Fibroblast of mammary gland (primary cell): ENCODE data around the gene CDH23.

Experiments
- DNase-seq: peaks from one replicate; pipeline ENCODE4 v3.0.0-alpha.2; 2010; ENCODE audit warnings: low read depth
- H3K4me3 ChIP-seq: 2 replicates; pipeline ENCODE4 v1.5.1; 2011; ENCODE audit warnings: low read depth, mild to moderate bottlenecking, low read length, moderate library complexity; ENCODE audit not compliant: control insufficient read depth
- TF ChIP-seq, protein P1 (sequence below): conservative IDR thresholded peaks from 2 replicates; pipeline ENCODE4 v1.5.1; 2011; ENCODE audit warnings: low read depth, low read length, inconsistent platforms; ENCODE audit not compliant: control insufficient read depth, insufficient read depth

CDH23 gene

DNA sequence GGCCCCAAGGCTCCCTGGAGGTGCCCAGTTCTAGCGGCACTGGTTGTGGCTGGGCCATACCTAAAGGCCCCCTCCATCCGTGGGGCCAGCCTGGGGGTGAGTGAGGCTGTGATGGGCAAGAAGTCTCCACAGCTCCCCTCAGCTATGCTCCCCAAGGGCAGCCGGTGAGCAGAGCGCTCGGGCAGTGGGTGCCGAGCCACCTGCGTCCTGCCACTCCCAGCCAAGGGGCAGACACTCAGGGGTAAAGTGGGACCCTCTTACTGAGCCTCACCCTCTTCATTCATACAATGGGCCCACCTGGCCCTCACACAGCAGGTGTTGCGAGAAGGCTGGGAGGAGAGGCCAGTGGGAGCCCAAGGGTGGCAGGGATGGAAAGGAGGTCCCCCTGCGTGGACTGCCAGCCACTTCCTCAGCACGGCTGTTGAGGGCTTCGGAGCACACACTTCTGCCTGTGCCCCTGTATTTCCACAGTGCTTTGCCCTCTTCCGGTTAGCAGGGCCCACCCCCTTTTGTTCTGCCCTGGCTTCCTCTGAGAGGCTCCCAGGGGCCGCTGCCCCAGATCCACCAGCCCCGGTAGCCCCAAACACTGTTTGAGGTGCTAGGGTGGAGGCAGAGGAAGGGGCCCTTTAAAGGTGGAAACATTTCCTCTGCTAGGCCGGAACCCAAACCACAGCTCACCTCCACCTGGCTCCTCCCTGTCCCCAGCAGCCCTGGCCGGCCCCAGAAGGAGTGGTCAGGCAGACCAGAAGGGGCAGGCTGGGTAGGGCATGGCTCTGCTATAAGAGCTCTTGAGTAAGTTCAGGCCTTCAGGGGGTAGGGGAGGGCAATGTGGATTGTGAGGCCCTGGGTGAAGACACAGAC is 339.2 kb downstream of the CDH23 start:
- TF ChIP-seq, protein P1, sequence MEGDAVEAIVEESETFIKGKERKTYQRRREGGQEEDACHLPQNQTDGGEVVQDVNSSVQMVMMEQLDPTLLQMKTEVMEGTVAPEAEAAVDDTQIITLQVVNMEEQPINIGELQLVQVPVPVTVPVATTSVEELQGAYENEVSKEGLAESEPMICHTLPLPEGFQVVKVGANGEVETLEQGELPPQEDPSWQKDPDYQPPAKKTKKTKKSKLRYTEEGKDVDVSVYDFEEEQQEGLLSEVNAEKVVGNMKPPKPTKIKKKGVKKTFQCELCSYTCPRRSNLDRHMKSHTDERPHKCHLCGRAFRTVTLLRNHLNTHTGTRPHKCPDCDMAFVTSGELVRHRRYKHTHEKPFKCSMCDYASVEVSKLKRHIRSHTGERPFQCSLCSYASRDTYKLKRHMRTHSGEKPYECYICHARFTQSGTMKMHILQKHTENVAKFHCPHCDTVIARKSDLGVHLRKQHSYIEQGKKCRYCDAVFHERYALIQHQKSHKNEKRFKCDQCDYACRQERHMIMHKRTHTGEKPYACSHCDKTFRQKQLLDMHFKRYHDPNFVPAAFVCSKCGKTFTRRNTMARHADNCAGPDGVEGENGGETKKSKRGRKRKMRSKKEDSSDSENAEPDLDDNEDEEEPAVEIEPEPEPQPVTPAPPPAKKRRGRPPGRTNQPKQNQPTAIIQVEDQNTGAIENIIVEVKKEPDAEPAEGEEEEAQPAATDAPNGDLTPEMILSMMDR, result no peak
- no peak for DNase-seq
- H3K4me3 ChIP-seq, result no peak overlapping the region

DNA sequence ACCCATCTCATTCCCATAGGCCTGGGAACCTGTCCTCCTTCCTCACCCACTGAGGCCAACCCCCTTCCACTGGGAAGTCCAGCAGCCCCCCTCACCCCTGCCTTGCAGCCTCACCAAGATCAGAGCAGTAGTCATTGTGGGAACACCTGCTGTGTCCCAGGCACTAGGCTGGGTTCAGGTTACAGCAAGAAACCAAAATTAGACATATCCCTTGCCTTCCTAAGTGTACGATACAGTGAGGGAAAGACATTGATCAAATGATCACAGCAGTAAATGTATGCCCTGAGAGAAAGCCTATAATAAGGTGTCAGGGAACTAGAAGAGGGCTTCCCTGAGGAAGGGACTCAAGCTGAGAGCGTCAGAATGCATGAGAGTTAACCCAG is 339.8 kb downstream of the CDH23 start:
- DNase-seq, result no peak
- TF ChIP-seq, protein P1, result no peak
- no peak overlapping the region for H3K4me3 ChIP-seq

DNA sequence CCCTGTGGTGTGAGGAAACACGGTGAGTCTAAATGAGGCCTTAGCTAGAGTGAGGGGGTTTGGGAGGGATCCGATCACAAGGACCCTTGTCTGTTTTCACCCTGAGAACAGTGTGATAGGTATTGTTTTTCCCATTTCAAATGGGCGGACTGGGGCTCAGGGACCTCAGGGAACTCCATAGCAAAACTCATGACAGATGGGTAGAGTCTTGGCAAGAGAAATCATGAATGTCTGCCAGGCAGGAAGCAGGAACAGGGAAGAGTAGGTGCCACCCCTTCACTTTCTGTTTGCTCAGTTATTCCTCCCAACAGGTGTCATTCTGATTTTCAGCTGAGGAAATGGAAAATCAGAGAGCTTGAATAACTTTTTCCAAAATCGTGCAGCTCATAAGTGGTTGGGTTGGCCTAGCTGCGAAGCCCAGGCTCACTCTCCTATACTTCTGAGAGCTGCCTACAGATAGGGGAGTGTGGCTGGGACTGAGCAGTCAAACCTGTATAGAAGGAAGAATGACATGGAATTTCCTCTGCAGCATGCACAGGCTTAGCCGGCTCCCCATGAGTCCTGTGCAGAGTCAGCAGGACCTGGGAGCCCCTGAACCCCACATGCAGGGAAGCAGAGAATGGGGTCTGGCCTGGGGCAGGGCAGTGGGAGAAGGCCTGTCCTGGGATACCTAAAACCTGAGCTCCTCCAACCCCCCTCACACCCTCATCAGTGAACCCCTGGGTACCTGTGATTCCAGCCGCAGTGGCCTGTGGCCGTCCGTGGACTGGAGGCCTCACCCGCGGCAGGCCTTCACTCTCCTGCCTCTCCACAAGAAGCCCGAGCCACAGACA is 340.5 kb downstream of the CDH23 start:
- TF ChIP-seq, protein P1, result no peak
- no peak for DNase-seq
- no peak overlapping the region for H3K4me3 ChIP-seq

DNA sequence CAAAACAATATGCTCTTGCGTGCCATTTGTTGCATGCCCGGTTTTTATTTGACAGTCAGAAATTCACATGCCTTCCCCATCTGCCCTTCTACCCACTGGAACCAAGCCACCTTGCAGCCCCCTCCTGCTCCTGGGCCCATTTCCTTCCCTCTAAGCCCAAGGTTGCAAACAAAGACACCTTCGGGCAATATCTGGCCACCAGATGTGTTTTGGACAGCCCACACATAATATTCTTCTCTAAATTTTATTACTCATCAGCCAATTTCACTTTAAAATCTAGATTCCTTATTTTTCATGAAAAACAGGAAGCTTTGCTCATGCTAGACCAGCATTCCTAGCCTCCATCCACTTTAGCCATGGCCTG is 341.1 kb downstream of the CDH23 start:
- TF ChIP-seq, protein P1, result no peak
- peak; percentile 16 for DNase-seq
- H3K4me3 ChIP-seq, result no peak overlapping the region

DNA sequence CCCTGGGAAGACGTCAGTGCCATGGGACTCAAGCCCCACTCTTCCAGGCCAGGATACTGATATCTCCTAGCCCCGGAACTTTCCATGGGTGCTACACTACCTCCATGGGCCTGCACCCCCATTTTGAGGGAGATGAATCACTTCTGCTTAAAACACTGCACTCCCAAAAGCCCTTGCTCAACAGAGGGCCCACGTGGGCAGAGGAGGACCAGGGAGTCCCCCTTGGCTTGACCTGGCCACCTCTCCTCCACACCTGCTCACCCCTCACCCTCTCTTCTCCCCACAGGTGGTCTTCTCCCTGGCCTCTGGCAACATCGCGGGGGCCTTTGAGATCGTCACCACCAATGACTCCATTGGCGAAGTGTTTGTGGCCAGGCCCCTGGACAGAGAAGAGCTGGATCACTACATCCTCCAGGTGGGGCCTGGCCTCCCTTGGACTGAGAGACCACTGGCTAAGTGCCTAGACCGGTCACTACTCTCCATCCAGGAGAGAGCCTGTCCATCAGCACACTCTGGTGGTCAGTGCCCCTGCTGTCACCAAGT is 342.7 kb downstream of the CDH23 start:
- no peak for DNase-seq
- TF ChIP-seq, protein P1, result no peak
- H3K4me3 ChIP-seq, result no peak overlapping the region

DNA sequence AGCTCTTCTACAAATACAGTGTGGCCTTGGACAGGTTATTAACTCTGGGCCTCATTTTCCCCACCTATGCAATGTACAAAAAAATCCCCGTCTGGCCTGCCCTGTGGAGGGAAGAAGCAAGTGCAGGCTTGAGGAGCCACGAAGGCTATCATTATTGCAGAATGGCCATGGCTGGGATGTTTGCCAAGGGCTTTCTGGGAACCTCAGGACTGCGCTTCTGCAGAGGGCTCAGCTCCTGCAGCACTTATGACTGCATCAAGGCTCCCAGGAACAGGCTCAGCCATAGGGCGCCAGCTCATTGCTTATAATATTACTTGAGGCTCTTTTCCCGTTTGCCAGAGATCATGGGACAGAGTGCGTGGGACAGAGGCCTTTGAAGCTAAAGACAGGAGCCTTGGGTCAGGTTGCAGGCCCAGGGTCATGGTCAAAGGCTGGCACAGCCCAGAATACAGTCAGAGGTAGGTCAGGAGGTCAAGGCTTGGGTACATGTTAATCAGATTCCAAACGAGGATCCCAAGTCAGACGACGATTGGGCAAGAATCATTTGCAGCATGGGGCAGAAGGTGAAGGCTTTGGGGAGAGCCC is 343.4 kb downstream of the CDH23 start:
- peak; percentile 51 for DNase-seq
- H3K4me3 ChIP-seq, result no peak overlapping the region
- TF ChIP-seq, protein P1, result no peak
